ENCODE measurements around the gene ZNRF3.

DNA sequence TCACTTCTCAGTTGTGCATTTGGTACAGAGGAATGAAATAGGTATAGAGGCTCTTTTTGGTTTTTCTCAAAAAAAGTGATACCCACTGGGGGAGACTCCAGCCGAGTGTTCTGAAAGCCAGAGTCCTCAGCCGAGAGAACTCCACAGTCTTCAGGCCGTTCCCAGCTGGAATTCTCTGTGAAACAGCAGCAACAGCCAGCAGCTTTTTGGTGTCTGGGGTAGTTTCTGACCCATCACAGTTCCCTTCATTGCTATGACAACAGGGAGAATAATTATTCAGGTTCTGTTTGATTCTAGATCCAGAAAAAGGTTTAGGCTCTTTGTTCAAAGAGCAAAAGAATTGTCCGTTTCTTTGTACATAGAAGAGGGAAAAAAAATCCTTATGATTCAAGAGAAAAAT lies 93.7 kb downstream of the ZNRF3 start:
- TF ChIP-seq CTCF (IDR thresholded peaks at IDR 0.05) (no peak), POLR2A (IDR thresholded peaks at IDR 0.05) (no peak)
